ENCODE data around the gene BAHCC1. TPM values are rescaled to one million over a fixed set of nuclear protein-coding genes. Genes with fewer than 3 reads are reported as not detected.
A peak's percentile ranks its signal among the peaks of the same experiment; 100 is the strongest.

BAHCC1 gene
- total and polyA plus RNA-seq, 7 experiments from 2014 or later: 0.05 to 3.8 (median 0.68) TPM; not detected in 3

DNA sequence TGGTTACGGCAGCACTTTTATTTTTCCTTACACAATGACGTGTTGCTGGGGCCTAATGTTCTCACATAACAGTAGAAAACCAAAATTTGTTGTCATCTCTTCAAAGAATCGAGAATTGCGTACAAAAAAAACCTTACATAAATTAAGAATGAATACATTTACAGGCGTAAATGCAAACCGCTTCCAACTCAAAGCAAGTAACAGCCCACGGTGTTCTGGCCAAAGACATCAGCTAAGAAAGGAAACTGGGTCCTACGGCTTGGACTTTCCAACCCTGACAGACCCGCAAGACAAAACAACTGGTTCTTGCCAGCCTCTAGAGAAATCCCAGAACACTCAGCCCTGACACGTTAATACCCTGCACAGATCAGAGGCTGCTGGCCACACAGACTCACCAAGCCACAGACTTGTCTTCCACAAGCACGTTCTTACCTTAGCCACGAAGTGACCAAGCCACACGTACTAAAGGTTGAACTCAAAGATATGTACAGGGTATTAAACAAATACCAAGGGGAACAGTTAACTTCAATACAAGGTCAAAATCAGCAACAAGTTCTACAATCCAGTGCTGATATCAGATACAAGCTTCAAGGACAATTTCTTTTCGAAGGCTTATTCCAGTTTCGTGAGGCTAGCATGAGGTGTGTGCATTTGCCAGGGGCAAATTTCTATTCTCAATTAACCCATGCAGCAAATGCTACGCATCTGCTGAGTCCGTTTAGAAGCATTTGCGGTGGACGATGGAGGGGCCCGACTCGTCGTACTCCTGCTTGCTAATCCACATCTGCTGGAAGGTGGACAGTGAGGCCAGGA is 114.9 kb downstream of the BAHCC1 start:
- Mint-ChIP-seq H3K36me3 (peaks cover 10 to 43% (median 34%) of the 10 kb centered on the region in 5 donors), H3K4me3 (peak overlapping the region; percentile 91 to 100 (median 98)), H3K27ac (peak overlapping the region; percentile 92 to 99 (median 95)), H3K27me3 (peaks cover 0 to 10% (median 0%) of the 10 kb centered on the region in 5 donors), H3K9me3 (peaks cover 0 to 19% (median 0%) of the 10 kb centered on the region in 11 donors), H3K4me1 (peaks cover 24 to 41% (median 37%) of the 10 kb centered on the region in 7 donors)
- peaks cover 19 to 34% (median 22%) of the 10 kb centered on the region in 3 experiments for H3K36me3 ChIP-seq (ENCODE audit: control insufficient read depth in 2 of 3, insufficient read depth in 3 of 3, low read length in 3 of 3)
- no peaks in the 10 kb centered on the region for H3K27me3 ChIP-seq (ENCODE audit: control insufficient read depth in 2 of 2, insufficient read depth in 2 of 2, low read length in 2 of 2)
- DNase-seq (peak in 4 of 9 donors; percentile 22 to 53 (median 39)), ATAC-seq (no peak)
- H3K4me3 ChIP-seq (ENCODE audit: low read length): peak overlapping the region; percentile 77
- CTCF ChIA-PET: interaction anchor here (1.6 kb wide), 1 partner anchor 26 kb away, joined by 3 read pairs; no protein-coding TSS in a partner anchor
- peaks cover 12 to 16% of the 10 kb centered on the region in 2 donors for H3K4me1 ChIP-seq (ENCODE audit: control insufficient read depth in 2 of 2, insufficient read depth in 2 of 2, low read length in 2 of 2)
- intact Hi-C loops (cut with micrococcal nuclease): loop anchor here (5.0 to 10.0 kb wide), 6 partner anchors 113 to 1698 kb away; partner anchors contain the start of genes ARL16 (in 2 of the 2), BAHCC1 (in 2 of the 2), HGS (in 2 of the 2) and CCDC137 (in 1 of the 2)
- no peaks in the 10 kb centered on the region for H3K9me3 ChIP-seq (ENCODE audit: control insufficient read depth in 2 of 3, low read length in 3 of 3)
- H3K27ac ChIP-seq (ENCODE audit: low read depth, low read length): peak overlapping the region; percentile 68
- POLR2A ChIA-PET: interaction anchor here (0.5 to 7.5 kb wide), 20 partner anchors 8 to 1159 kb away, joined by 3 to 65 read pairs (median 4); partner anchors contain the start of genes ARL16, FAAP100, HGS and MRPL12

DNA sequence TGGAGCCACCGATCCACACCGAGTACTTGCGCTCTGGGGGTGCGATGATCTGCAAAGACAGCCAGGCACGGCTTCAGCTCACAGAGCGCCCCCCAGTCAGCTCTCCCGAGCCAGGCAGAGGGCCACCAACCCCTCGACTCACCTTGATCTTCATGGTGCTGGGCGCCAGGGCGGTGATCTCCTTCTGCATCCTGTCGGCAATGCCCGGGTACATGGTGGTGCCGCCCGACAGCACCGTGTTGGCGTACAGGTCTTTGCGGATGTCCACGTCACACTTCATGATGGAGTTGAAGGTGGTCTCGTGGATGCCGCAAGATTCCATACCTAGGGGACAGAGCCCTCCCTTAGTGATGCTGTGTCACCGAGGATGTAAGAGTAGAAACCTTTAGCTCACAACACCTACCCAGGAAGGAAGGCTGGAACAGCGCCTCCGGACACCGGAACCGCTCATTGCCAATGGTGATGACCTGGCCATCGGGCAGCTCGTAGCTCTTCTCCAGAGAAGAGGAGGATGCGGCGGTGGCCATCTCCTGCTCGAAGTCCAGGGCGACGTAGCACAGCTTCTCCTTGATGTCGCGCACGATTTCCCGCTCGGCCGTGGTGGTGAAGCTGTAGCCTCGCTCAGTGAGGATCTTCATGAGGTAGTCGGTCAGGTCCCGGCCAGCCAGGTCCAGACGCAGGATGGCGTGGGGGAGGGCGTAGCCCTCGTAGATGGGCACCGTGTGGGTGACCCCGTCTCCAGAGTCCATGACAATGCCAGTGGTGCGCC is 115.7 kb downstream of the BAHCC1 start:
- intact Hi-C loops (cut with micrococcal nuclease): loop anchor here (5.0 to 10.0 kb wide), 6 partner anchors 114 to 1699 kb away; partner anchors contain the start of genes ARL16 (in 2 of the 2), BAHCC1 (in 2 of the 2), HGS (in 2 of the 2) and CCDC137 (in 1 of the 2)
- no peaks in the 10 kb centered on the region for H3K27me3 ChIP-seq (ENCODE audit: control insufficient read depth in 2 of 2, insufficient read depth in 2 of 2, low read length in 2 of 2)
- H3K4me1 ChIP-seq (ENCODE audit: control insufficient read depth in 2 of 2, insufficient read depth in 2 of 2, low read length in 2 of 2): peaks cover 12 to 23% of the 10 kb centered on the region in 2 donors
- DNase-seq: peak in 7 of 9 donors; percentile 31 to 69 (median 60)
- H3K27me3 Mint-ChIP-seq: peaks cover 0 to 7% (median 0%) of the 10 kb centered on the region in 5 donors
- peak overlapping the region; percentile 77 for H3K4me3 ChIP-seq (ENCODE audit: low read length)
- peaks cover 19 to 34% (median 22%) of the 10 kb centered on the region in 3 experiments for H3K36me3 ChIP-seq (ENCODE audit: control insufficient read depth in 2 of 3, insufficient read depth in 3 of 3, low read length in 3 of 3)
- peaks cover 26 to 47% (median 42%) of the 10 kb centered on the region in 7 donors for H3K4me1 Mint-ChIP-seq
- no peak for ATAC-seq
- POLR2A ChIA-PET: interaction anchor here (0.5 to 7.5 kb wide), 20 partner anchors 8 to 1160 kb away, joined by 3 to 65 read pairs (median 4); partner anchors contain the start of genes ARL16, FAAP100, HGS and NDUFAF8
- CTCF ChIA-PET: interaction anchor here (1.6 kb wide), 1 partner anchor 26 kb away, joined by 3 read pairs; no protein-coding TSS in a partner anchor
- H3K36me3 Mint-ChIP-seq: peaks cover 10 to 45% (median 34%) of the 10 kb centered on the region in 5 donors
- peaks cover 0 to 19% (median 0%) of the 10 kb centered on the region in 11 donors for H3K9me3 Mint-ChIP-seq
- H3K27ac Mint-ChIP-seq: peak overlapping the region; percentile 92 to 99 (median 95)
- H3K27ac ChIP-seq (ENCODE audit: low read depth, low read length): peak overlapping the region; percentile 68
- H3K9me3 ChIP-seq (ENCODE audit: control insufficient read depth in 2 of 3, low read length in 3 of 3): no peaks in the 10 kb centered on the region
- H3K4me3 Mint-ChIP-seq: peak overlapping the region; percentile 91 to 100 (median 98)

DNA sequence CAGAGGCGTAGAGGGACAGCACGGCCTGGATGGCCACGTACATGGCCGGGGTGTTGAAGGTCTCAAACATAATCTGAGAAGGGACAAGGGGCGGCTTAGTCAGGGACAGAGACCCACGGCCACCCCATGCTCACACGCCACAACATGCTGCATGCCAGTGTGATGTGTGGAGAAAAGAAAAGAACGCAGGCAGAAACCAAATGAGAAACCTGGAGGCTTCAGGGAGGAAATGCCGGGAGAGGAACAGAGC is 116.2 kb downstream of the BAHCC1 start:
- no peak for ATAC-seq
- H3K9me3 ChIP-seq (ENCODE audit: control insufficient read depth in 2 of 3, low read length in 3 of 3): no peaks in the 10 kb centered on the region
- CTCF ChIA-PET: interaction anchor here (0.7 to 1.6 kb wide), 2 partner anchors 25 to 27 kb away, joined by 3 read pairs; no protein-coding TSS in a partner anchor
- peaks cover 0 to 7% (median 0%) of the 10 kb centered on the region in 5 donors for H3K27me3 Mint-ChIP-seq
- peaks cover 19 to 34% (median 22%) of the 10 kb centered on the region in 3 experiments for H3K36me3 ChIP-seq (ENCODE audit: control insufficient read depth in 2 of 3, insufficient read depth in 3 of 3, low read length in 3 of 3)
- POLR2A ChIA-PET: interaction anchor here (0.7 to 7.5 kb wide), 16 partner anchors 8 to 493 kb away, joined by 3 to 65 read pairs (median 4); partner anchors contain the start of genes ARL16, CEP131, FAAP100 and NDUFAF8
- H3K27ac ChIP-seq (ENCODE audit: low read depth, low read length): peak overlapping the region; percentile 68
- H3K4me3 Mint-ChIP-seq: peak overlapping the region; percentile 91 to 100 (median 98)
- peak overlapping the region; percentile 92 to 99 (median 95) for H3K27ac Mint-ChIP-seq
- peak in 2 of 9 donors; percentile 20 to 25 for DNase-seq
- intact Hi-C loops (cut with micrococcal nuclease): loop anchor here (5.0 to 10.0 kb wide), 6 partner anchors 114 to 1699 kb away; partner anchors contain the start of genes ARL16 (in 2 of the 2), BAHCC1 (in 2 of the 2), HGS (in 2 of the 2) and CCDC137 (in 1 of the 2)
- peak overlapping the region; percentile 77 for H3K4me3 ChIP-seq (ENCODE audit: low read length)
- H3K36me3 Mint-ChIP-seq: peaks cover 10 to 45% (median 34%) of the 10 kb centered on the region in 5 donors
- H3K4me1 ChIP-seq (ENCODE audit: control insufficient read depth in 2 of 2, insufficient read depth in 2 of 2, low read length in 2 of 2): peaks cover 12 to 29% of the 10 kb centered on the region in 2 donors
- peaks cover 0 to 19% (median 0%) of the 10 kb centered on the region in 11 donors for H3K9me3 Mint-ChIP-seq
- H3K4me1 Mint-ChIP-seq: peaks cover 26 to 52% (median 48%) of the 10 kb centered on the region in 7 donors
- H3K27me3 ChIP-seq (ENCODE audit: control insufficient read depth in 2 of 2, insufficient read depth in 2 of 2, low read length in 2 of 2): no peaks in the 10 kb centered on the region

DNA sequence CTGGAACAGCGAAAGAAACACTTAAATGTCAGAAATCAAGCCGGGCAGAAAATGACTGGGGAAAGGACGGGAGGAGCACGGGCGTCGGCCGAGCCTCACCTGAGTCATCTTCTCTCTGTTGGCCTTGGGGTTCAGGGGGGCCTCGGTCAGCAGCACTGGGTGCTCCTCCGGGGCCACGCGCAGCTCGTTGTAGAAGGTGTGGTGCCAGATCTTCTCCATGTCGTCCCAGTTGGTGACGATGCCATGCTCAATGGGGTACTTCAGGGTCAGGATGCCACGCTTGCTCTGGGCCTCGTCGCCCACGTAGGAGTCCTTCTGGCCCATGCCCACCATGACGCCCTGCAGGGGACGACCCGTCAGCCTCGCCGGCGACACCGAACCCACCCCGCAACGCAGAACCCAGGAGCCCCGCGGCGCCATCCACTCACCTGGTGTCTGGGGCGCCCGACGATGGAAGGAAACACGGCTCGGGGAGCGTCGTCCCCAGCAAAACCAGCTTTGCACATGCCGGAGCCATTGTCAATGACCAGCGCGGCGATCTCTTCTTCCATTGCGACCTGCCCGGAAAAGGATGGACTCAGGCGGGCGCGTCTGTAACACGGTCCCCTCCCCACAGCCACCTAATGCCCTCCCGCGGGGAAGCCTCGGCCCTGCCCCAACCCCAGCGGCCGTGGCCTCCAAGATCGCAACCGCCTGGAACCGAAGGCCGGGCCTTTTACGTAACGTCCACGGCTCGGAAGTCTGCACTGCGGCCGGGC is 116.7 kb downstream of the BAHCC1 start:
- ChIA-PET CTCF (interaction anchor here (0.7 to 1.6 kb wide), 2 partner anchors 25 to 27 kb away, joined by 3 read pairs; no protein-coding TSS in a partner anchor), POLR2A (interaction anchor here (0.7 to 7.5 kb wide), 14 partner anchors 7 to 417 kb away, joined by 3 to 65 read pairs (median 4); partner anchors contain the start of genes ARL16, CEP131 and FAAP100)
- peaks cover 10 to 45% (median 34%) of the 10 kb centered on the region in 5 donors for H3K36me3 Mint-ChIP-seq
- DNase-seq (peak in 6 of 9 donors; percentile 35 to 56 (median 46)), ATAC-seq (no peak)
- peaks cover 0 to 7% (median 0%) of the 10 kb centered on the region in 5 donors for H3K27me3 Mint-ChIP-seq
- Histone ChIP-seq H3K36me3 (ENCODE audit: control insufficient read depth in 2 of 3, insufficient read depth in 3 of 3, low read length in 3 of 3) (peaks cover 19 to 34% (median 22%) of the 10 kb centered on the region in 3 experiments), H3K4me1 (ENCODE audit: control insufficient read depth in 2 of 2, insufficient read depth in 2 of 2, low read length in 2 of 2) (peaks cover 12 to 30% of the 10 kb centered on the region in 2 donors), H3K27me3 (ENCODE audit: control insufficient read depth in 2 of 2, insufficient read depth in 2 of 2, low read length in 2 of 2) (no peaks in the 10 kb centered on the region), H3K9me3 (ENCODE audit: control insufficient read depth in 2 of 3, low read length in 3 of 3) (no peaks in the 10 kb centered on the region), H3K27ac (ENCODE audit: low read depth, low read length) (peak overlapping the region; percentile 68), H3K4me3 (ENCODE audit: low read length) (peak overlapping the region; percentile 77)
- H3K4me3 Mint-ChIP-seq: peak overlapping the region; percentile 91 to 100 (median 98)
- peaks cover 26 to 56% (median 51%) of the 10 kb centered on the region in 7 donors for H3K4me1 Mint-ChIP-seq
- intact Hi-C loops (cut with micrococcal nuclease): loop anchor here (1.0 to 10.0 kb wide), 11 partner anchors 25 to 1700 kb away; partner anchors contain the start of genes ARL16 (in 2 of the 2), BAHCC1 (in 2 of the 2), HGS (in 2 of the 2) and P4HB (in 2 of the 2)
- H3K27ac Mint-ChIP-seq: peak overlapping the region; percentile 92 to 99 (median 95)
- peaks cover 0 to 19% (median 0%) of the 10 kb centered on the region in 11 donors for H3K9me3 Mint-ChIP-seq
